ENCODE measurements around the gene YARS1. TPM values are rescaled to one million over a fixed set of nuclear protein-coding genes. Genes with fewer than 3 reads are reported as not detected.

YARS1 gene
- 183 and 202 TPM in 2 replicates for total RNA-seq

DNA sequence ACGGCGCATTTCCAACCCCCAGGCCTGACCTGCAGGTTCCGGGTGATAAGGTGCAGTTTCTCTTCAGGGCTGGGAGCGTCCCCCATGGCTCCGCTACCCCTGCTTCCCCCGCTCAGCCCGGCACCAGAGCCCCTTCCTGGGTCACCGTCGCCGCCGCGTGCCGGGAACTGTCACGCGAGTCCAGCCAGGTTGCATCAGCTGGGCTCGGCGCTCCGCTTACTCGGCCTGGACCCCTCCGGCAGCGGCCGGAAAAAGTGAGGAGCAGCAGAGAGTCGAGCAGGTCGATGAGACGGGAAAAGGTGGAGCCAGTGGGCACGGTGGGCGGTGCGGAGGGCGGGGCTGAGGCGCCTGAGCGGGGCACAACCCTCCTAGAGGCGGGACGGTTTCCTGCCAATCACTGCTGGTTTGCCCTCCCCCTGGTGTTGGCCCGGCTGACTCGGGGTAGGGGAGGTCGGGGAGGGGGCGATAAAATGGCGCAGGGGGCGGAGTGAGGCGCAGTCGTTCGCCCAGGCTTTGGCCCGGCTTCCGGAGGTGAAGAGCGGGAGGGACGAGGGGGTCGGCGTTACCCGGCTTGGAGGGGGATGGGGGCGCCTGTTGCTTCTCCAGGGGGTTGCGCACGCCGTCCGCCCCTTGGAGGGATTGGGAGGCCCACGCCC, at the start of gene YARS1, which contains the start of gene S100PBP:
TSS of gene YARS1 (minus strand) at position 200 of the 656 bp plus-strand sequence. CDS start at position 86, 114 bp downstream.
TSS of gene S100PBP (plus strand) at position 495 of the 656 bp plus-strand sequence. CDS start 8,447 bp downstream, outside the sequence.

Other genes with a start within 250 kb of the YARS1 start
- 14.4 and 17.7 TPM in 2 replicates for gene ZBTB8OS, start 166.8 kb downstream of the YARS1 start, total RNA-seq
- gene RBBP4, start 166.2 kb downstream of the YARS1 start, total RNA-seq: 93.7 and 111 TPM in 2 replicates
- gene SYNC, start 114.6 kb downstream of the YARS1 start, total RNA-seq: 17.9 and 19.5 TPM in 2 replicates
- gene S100PBP, start 295 bp upstream of the YARS1 start, total RNA-seq: 17.0 and 25.3 TPM in 2 replicates
- 0.58 TPM in 1 of 2 replicates, not detected in the other for gene FNDC5, start 53.6 kb upstream of the YARS1 start, total RNA-seq
- 0.29 TPM in 1 of 2 replicates, not detected in the other for gene HPCA, start 69.1 kb upstream of the YARS1 start, total RNA-seq
- gene TMEM54, start 84.0 kb upstream of the YARS1 start, total RNA-seq: 95.9 and 125 TPM in 2 replicates
- 14.4 and 18.1 TPM in 2 replicates for gene RNF19B, start 147.5 kb upstream of the YARS1 start, total RNA-seq
- gene AK2, start 219.5 kb upstream of the YARS1 start, total RNA-seq: 165 and 166 TPM in 2 replicates

All from myometrial cell (primary cell).